HEK293 (cell line): ENCODE data around the gene PLEKHJ1.

ENCODE experiments used
- CTCF ChIA-PET: fragments of 350-600 bp; formaldehyde crosslinking; extraction: SDS; loops from one replicate; lab custom pipeline; 2021; ENCODE audit warnings: antibody characterized with exemption; lab: Yijun Ruan, JAX
- POLR2A ChIA-PET: fragments of 300-600 bp; formaldehyde crosslinking; extraction: SDS; loops from one replicate; lab custom pipeline; 2020; ENCODE audit warnings: antibody characterized with exemption, inconsistent platforms; lab: Yijun Ruan, JAX
- H3K27ac ChIP-seq: fragments of 200-500 bp; sonication (Bioruptor generic); 2 replicates; pipeline ENCODE4 v1.5.1; 2014; ENCODE audit warnings: low read depth, low read length, control low read depth, inconsistent platforms; ENCODE audit errors: extremely low read depth
- H3K36me3 ChIP-seq, 2 experiments: fragments of 200-500 bp in 1 of 2; sonication (Bioruptor generic) in 1 of 2; 1 replicate in 1 of 2; 2 replicates in 1 of 2; pipeline ENCODE4 v1.5.1; 2014 to 2017; ENCODE audit warnings: inconsistent platforms in 2 of 2, low read length in 2 of 2; ENCODE audit not compliant: control insufficient read depth in 2 of 2, insufficient read depth in 1 of 2
- H3K4me1 ChIP-seq: fragments of 200-500 bp; sonication (Bioruptor generic); 2 replicates; pipeline ENCODE4 v1.5.1; 2014; ENCODE audit warnings: mild to moderate bottlenecking, low read length, inconsistent platforms; ENCODE audit not compliant: control insufficient read depth, insufficient read depth
- H3K4me3 ChIP-seq: 2 replicates; pipeline ENCODE4 v1.5.1; 2011; ENCODE audit warnings: low read depth, mild to moderate bottlenecking, control low read depth, low read length, moderate library complexity
- H3K9me3 ChIP-seq: fragments of 200-500 bp; sonication (Bioruptor generic); 2 replicates; pipeline ENCODE4 v1.5.1; 2014; ENCODE audit warnings: low read depth, low read length, inconsistent platforms; ENCODE audit not compliant: control insufficient read depth, insufficient read depth
- GLI4 ChIP-seq: fragments of 450-650 bp; formaldehyde crosslinking; IDR thresholded peaks from 2 replicates; pipeline ENCODE4 v1.5.1; 2016; ENCODE audit warnings: missing biosample characterization, missing genetic modification characterization
- MZF1 ChIP-seq: fragments of 450-650 bp; formaldehyde crosslinking; IDR thresholded peaks from 2 replicates; pipeline ENCODE4 v1.5.1; 2017; ENCODE audit warnings: missing biosample characterization, missing genetic modification characterization, borderline replicate concordance
- OVOL3 ChIP-seq: fragments of 450-650 bp; formaldehyde crosslinking; IDR thresholded peaks from 2 replicates; pipeline ENCODE4 v1.5.1; 2016; ENCODE audit warnings: missing biosample characterization, missing genetic modification characterization
- ZEB2 ChIP-seq: fragments of 450-650 bp; formaldehyde crosslinking; IDR thresholded peaks from 2 replicates; pipeline ENCODE4 v1.5.1; 2016; ENCODE audit warnings: missing biosample characterization, missing genetic modification characterization
- ZFP41 ChIP-seq: fragments of 450-650 bp; formaldehyde crosslinking; IDR thresholded peaks from 2 replicates; pipeline ENCODE4 v1.5.1; 2016; ENCODE audit warnings: missing biosample characterization, missing genetic modification characterization, borderline replicate concordance
- ZNF146 ChIP-seq: fragments of 450-650 bp; formaldehyde crosslinking; IDR thresholded peaks from 2 replicates; pipeline ENCODE4 v1.5.1; 2016; ENCODE audit warnings: missing biosample characterization, missing genetic modification characterization
- ZNF354C ChIP-seq: fragments of 450-650 bp; formaldehyde crosslinking; IDR thresholded peaks from 2 replicates; pipeline ENCODE4 v1.5.1; 2016; ENCODE audit warnings: missing biosample characterization, missing genetic modification characterization, low read depth, borderline replicate concordance
- ZNF426 ChIP-seq: fragments of 450-650 bp; formaldehyde crosslinking; IDR thresholded peaks from 2 replicates; pipeline ENCODE4 v1.5.1; 2017; ENCODE audit warnings: missing biosample characterization, missing genetic modification characterization, mild to moderate bottlenecking, inconsistent platforms, moderate library complexity
- ZNF433 ChIP-seq: fragments of 450-650 bp; formaldehyde crosslinking; IDR thresholded peaks from 2 replicates; pipeline ENCODE4 v1.5.1; 2016; ENCODE audit warnings: missing biosample characterization, missing genetic modification characterization, low read depth
- ZNF521 ChIP-seq: fragments of 450-650 bp; formaldehyde crosslinking; IDR thresholded peaks from 2 replicates; pipeline ENCODE4 v1.5.1; 2017; ENCODE audit warnings: missing biosample characterization, mild to moderate bottlenecking, missing genetic modification characterization
- ZNF791 ChIP-seq: fragments of 450-650 bp; formaldehyde crosslinking; IDR thresholded peaks from 2 replicates; pipeline ENCODE4 v1.5.1; 2016; ENCODE audit warnings: missing biosample characterization, missing genetic modification characterization
- TF ChIP-seq, protein P1 (sequence below): fragments of 450-650 bp; formaldehyde crosslinking; IDR thresholded peaks from 2 replicates; pipeline ENCODE4 v1.5.1; 2016; ENCODE audit warnings: missing biosample characterization, missing genetic modification characterization
- TF ChIP-seq, protein P2 (sequence below): fragments of 450-650 bp; formaldehyde crosslinking; IDR thresholded peaks from 2 replicates; pipeline ENCODE4 v1.5.1; 2016; ENCODE audit warnings: missing biosample characterization, missing genetic modification characterization
- TF ChIP-seq, protein P3 (sequence below): fragments of 450-650 bp; formaldehyde crosslinking; optimal IDR thresholded peaks from 2 replicates; pipeline ENCODE3; 2016; ENCODE audit warnings: missing biosample characterization, mild to moderate bottlenecking, missing genetic modification characterization
- TF ChIP-seq, protein P4 (sequence below): fragments of 450-650 bp; formaldehyde crosslinking; IDR thresholded peaks from 2 replicates; pipeline ENCODE4 v1.5.1; 2016; ENCODE audit warnings: missing biosample characterization, missing genetic modification characterization
- TF ChIP-seq, protein P5 (sequence below): fragments of 450-650 bp; IDR thresholded peaks from 2 replicates; pipeline ENCODE4 v1.5.1; 2018; ENCODE audit warnings: missing biosample characterization, missing genetic modification characterization

PLEKHJ1 gene

DNA sequence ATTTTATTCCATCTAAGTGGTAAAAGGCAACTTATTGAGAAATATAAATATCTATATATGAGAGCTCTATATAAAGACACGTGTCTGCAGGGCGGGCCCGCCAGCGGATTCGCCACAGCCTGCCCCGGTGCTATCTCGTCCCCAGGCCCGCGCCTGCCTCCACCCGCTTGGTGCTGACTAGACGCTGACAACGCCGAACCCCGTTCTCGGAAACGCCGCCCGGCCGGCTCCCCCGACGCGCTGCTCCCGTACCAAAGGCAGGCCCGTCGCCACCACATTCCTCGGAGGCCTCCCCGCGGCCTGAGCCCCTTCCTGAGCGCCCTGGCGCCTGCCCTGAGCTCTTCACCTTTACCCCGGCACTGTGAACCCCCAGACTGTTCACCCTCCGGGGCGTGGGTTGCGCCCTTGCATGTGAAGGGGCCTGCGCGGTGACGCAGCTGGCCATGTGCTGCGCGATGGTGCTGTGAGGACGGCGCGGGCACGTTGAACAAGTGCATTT is 6.0 kb downstream of the PLEKHJ1 start (continued):
- TF ChIP-seq, protein P1, sequence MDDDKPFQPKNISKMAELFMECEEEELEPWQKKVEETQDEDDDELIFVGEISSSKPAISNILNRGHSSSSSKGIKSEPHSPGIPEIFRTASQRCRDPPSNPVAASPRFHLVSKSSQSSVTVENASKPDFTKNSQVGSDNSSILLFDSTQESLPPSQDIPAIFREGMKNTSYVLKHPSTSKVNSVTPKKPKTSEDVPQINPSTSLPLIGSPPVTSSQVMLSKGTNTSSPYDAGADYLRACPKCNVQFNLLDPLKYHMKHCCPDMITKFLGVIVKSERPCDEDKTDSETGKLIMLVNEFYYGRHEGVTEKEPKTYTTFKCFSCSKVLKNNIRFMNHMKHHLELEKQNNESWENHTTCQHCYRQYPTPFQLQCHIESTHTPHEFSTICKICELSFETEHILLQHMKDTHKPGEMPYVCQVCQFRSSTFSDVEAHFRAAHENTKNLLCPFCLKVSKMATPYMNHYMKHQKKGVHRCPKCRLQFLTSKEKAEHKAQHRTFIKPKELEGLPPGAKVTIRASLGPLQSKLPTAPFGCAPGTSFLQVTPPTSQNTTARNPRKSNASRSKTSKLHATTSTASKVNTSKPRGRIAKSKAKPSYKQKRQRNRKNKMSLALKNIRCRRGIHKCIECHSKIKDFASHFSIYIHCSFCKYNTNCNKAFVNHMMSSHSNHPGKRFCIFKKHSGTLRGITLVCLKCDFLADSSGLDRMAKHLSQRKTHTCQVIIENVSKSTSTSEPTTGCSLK (tag by site-specific recombination): no peak
- TF ChIP-seq ZNF354C (tag by site-specific recombination) (no peak), OVOL3 (no peak), ZNF791 (no peak), ZNF433 (tag by site-specific recombination) (no peak), ZNF146 (tag by site-specific recombination) (no peak), ZNF426 (tag by site-specific recombination) (no peak)

DNA sequence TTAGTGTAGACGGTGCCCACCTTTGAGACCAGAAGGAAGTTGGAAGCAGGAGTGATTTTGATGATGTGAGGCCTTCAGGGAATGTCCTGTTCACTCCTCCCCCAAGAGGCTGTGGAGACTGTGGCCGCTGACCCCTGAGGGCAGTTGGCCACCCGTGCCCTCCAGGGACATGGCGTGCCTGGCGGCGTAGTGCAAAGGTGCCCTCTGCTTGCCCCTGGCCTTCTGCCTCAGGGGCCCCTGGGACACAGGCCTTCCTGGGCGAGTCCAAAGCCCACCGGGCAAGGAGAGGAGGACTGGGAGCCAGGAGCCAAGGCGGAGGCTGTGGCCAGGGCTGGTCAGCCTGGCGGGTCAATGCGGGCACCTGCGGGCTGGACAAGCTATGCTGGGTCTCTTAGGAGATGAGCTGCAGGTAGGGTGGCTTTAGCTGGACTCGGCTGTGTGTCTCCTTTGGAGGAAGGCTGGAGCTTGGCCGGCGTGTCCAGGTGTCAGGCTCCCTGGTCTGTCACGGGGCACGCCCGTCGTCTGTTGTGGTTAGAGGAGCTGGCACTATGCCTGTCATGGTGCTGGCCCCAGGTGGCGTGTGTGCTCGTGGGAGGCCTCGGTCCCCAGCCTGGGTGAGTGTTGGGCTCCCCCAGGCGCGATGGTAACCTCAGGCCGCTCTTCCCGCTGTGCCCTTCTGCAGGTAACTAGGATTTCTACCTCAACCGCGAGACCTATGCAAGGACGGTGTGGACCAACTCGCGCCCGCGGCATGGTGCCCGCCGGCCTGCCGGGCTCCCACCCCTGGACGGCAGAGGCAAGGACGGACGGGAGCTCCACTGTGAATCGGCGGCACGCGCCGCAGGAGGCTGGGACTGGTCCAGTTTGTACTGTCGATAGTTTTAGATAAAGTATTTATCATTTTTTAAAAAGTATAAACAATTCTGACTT is 6.8 kb downstream of the PLEKHJ1 start:
- no peak overlapping the region for H3K4me3 ChIP-seq
- ChIA-PET POLR2A (interaction anchor here (0.5 kb wide), 1 partner anchor 87 kb away, joined by 3 read pairs; no protein-coding TSS in a partner anchor), CTCF (no interaction called here)
- H3K9me3 ChIP-seq: no peaks in the 10 kb centered on the region
- no peaks in the 10 kb centered on the region for H3K4me1 ChIP-seq
- H3K36me3 ChIP-seq: peaks cover 2 to 85% of the 10 kb centered on the region in 2 experiments; a peak in 2 of 3 replicates
- TF ChIP-seq, protein P2, sequence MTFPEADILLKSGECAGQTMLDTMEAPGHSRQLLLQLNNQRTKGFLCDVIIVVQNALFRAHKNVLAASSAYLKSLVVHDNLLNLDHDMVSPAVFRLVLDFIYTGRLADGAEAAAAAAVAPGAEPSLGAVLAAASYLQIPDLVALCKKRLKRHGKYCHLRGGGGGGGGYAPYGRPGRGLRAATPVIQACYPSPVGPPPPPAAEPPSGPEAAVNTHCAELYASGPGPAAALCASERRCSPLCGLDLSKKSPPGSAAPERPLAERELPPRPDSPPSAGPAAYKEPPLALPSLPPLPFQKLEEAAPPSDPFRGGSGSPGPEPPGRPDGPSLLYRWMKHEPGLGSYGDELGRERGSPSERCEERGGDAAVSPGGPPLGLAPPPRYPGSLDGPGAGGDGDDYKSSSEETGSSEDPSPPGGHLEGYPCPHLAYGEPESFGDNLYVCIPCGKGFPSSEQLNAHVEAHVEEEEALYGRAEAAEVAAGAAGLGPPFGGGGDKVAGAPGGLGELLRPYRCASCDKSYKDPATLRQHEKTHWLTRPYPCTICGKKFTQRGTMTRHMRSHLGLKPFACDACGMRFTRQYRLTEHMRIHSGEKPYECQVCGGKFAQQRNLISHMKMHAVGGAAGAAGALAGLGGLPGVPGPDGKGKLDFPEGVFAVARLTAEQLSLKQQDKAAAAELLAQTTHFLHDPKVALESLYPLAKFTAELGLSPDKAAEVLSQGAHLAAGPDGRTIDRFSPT (tag by site-specific recombination): peak; percentile 44; the same call in 1 of the 2 replicates
- no peak for TF ChIP-seq ZFP41
- no peak overlapping the region for H3K27ac ChIP-seq

DNA sequence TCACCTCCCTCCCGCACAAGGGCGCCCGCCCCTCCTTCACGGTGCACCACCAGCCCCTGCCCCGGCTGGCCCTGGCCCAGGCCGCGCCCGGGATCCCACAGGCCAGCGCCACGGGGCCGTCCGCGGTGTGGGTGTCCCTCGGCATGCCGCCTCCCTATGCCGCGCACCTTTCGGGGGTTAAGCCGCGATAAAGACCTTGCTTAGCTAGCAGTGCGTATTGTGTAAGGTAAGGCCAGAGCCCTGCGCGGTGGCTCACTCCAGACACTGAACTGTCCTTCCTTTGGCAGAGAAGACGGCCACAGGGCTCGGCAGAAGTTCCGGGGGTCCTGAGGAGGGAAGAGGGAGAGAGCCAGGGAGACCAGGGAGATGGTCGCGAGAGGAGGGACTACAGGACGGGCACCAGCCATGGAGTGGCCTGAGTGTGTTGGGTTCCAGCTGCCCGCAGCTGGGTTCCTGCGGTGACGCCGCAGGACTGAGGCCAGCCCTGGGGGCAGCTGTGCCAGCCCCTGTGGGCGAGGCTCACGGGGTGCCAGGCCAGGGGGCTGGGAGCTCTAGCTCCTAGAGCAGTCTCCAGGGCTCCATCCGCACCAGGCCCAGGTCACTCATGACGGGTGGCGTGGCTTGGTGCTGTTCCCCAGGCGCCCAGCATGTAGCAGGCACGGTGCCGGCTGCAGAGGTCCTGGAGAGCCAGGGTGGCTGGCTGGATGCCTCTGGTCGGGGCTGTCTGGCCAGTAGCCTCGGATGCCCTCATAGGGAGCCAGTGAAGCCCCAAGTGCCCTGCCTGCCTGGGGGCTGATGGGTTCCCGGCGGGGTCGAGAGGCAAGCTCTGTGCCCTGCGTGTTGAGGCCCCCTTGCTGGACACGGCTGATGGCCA is 7.7 kb downstream of the PLEKHJ1 start:
- ChIA-PET CTCF (no interaction called here), POLR2A (interaction anchor here (0.6 kb wide), 1 partner anchor 354 kb away, joined by 3 read pairs; no protein-coding TSS in a partner anchor)
- peaks cover 4 to 81% of the 10 kb centered on the region in 2 experiments; a peak in 2 of 3 replicates for H3K36me3 ChIP-seq
- no peak overlapping the region for H3K27ac ChIP-seq
- no peaks in the 10 kb centered on the region for H3K9me3 ChIP-seq
- H3K4me3 ChIP-seq: no peak overlapping the region
- TF ChIP-seq, protein P3, sequence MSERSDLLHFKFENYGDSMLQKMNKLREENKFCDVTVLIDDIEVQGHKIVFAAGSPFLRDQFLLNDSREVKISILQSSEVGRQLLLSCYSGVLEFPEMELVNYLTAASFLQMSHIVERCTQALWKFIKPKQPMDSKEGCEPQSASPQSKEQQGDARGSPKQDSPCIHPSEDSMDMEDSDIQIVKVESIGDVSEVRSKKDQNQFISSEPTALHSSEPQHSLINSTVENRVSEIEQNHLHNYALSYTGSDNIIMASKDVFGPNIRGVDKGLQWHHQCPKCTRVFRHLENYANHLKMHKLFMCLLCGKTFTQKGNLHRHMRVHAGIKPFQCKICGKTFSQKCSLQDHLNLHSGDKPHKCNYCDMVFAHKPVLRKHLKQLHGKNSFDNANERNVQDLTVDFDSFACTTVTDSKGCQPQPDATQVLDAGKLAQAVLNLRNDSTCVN (tag by site-specific recombination): no peak
- no peak for TF ChIP-seq MZF1
- no peak for TF ChIP-seq ZEB2 (tag by site-specific recombination)
- TF ChIP-seq, protein P4, sequence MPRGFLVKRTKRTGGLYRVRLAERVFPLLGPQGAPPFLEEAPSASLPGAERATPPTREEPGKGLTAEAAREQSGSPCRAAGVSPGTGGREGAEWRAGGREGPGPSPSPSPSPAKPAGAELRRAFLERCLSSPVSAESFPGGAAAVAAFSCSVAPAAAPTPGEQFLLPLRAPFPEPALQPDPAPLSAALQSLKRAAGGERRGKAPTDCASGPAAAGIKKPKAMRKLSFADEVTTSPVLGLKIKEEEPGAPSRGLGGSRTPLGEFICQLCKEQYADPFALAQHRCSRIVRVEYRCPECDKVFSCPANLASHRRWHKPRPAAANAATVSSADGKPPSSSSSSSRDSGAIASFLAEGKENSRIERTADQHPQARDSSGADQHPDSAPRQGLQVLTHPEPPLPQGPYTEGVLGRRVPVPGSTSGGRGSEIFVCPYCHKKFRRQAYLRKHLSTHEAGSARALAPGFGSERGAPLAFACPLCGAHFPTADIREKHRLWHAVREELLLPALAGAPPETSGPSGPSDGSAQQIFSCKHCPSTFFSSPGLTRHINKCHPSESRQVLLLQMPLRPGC (tag by site-specific recombination): no peak
- TF ChIP-seq GLI4 (tag by site-specific recombination): no peak
- TF ChIP-seq ZNF521: no peak
- TF ChIP-seq, protein P5, sequence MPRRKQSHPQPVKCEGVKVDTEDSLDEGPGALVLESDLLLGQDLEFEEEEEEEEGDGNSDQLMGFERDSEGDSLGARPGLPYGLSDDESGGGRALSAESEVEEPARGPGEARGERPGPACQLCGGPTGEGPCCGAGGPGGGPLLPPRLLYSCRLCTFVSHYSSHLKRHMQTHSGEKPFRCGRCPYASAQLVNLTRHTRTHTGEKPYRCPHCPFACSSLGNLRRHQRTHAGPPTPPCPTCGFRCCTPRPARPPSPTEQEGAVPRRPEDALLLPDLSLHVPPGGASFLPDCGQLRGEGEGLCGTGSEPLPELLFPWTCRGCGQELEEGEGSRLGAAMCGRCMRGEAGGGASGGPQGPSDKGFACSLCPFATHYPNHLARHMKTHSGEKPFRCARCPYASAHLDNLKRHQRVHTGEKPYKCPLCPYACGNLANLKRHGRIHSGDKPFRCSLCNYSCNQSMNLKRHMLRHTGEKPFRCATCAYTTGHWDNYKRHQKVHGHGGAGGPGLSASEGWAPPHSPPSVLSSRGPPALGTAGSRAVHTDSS (tag by site-specific recombination): no peak
- TF ChIP-seq, protein P2 (tag by site-specific recombination): peak; percentile 21; the same call in 1 of the 2 replicates
- no peaks in the 10 kb centered on the region for H3K4me1 ChIP-seq
